GM12872 (cell line): Measurements from ENCODE around the gene ADAMTS17.

Experiments
- TF ChIP-seq, protein P1 (sequence below): IDR thresholded peaks from 3 replicates; pipeline ENCODE4 v1.5.1; 2011; ENCODE audit warnings: low read depth, mild to moderate bottlenecking, low read length, moderate library complexity; ENCODE audit not compliant: insufficient read depth

ADAMTS17 gene

GRCh38 chr15:100029868-100030479 lies 311.8 kb downstream of the ADAMTS17 start:
- TF ChIP-seq, protein P1, sequence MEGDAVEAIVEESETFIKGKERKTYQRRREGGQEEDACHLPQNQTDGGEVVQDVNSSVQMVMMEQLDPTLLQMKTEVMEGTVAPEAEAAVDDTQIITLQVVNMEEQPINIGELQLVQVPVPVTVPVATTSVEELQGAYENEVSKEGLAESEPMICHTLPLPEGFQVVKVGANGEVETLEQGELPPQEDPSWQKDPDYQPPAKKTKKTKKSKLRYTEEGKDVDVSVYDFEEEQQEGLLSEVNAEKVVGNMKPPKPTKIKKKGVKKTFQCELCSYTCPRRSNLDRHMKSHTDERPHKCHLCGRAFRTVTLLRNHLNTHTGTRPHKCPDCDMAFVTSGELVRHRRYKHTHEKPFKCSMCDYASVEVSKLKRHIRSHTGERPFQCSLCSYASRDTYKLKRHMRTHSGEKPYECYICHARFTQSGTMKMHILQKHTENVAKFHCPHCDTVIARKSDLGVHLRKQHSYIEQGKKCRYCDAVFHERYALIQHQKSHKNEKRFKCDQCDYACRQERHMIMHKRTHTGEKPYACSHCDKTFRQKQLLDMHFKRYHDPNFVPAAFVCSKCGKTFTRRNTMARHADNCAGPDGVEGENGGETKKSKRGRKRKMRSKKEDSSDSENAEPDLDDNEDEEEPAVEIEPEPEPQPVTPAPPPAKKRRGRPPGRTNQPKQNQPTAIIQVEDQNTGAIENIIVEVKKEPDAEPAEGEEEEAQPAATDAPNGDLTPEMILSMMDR: no peak

DNA sequence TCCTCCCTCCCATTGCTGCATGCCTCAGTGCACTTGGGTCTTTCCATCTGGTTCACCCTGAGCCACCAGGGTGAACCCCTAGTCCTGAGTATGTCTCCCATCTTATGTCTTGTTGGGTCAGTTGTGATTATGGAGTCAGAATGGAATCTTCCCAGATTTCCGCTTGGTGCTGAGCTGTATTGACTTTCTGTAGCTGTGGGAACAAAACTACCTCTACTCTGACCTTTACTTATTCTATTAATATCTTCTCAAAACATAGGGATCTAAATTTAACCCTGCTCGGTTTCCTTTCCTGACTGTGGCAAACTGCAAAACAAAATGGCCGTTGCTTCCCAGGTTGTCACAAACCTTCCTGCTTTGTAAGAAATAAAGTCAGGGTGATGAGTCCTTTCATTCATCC lies 312.7 kb downstream of the ADAMTS17 start:
- TF ChIP-seq, protein P1: no peak

DNA sequence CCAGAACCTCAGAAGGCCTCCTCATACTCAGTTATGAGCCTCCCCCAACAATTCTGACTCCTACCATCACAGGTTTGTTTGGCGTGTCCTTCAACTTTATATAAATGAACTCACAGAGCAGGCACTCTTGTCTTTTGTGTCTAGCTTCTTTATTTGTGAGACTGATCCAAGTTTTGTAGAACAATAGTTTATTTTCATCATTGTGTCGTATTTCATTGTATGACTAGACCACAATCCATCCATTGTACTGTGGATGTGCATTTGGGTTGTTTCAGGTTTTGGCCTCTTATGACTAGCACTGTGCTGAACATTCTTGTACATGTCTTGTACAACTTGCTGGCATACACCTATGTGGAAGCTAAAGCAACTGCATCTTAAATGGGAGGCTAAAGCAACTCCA lies 315.7 kb downstream of the ADAMTS17 start:
- TF ChIP-seq, protein P1: no peak

- TF ChIP-seq, protein P1: no peak
Measured at GRCh38 chr15:100022806-100023205, 319.0 kb downstream of the ADAMTS17 start.

DNA sequence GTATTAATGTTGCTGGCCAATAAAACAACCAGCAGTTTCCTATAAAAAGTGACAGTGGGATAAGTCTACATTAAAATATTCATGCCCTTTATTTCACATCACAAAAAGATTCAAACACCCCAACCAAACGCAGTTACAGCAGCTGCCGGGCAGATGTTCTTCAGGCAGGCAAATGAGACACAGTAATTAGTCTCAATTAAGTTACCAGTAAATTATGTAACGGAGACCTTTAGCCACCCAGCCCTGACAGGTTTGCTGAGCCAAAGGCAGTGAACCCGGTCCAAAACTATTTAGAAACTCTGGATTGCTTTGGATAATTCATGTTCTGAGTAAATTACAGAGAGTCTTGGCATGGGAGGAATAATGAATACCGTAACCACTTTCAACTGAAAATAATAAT lies 319.4 kb downstream of the ADAMTS17 start:
- TF ChIP-seq, protein P1: no peak

GRCh38 chr15:100021653-100022052 lies 320.1 kb downstream of the ADAMTS17 start:
- TF ChIP-seq, protein P1: no peak

- TF ChIP-seq, protein P1: no peak
Measured at GRCh38 chr15:100020614-100021013, 321.2 kb downstream of the ADAMTS17 start.
